Loucy (cell line): Measurements from ENCODE around the gene PARVA.

ENCODE experiments used
- H2AFZ ChIP-seq: fragments of 200-600 bp; sonication (generic); 2 replicates; pipeline ENCODE4 v1.6.0; 2016; ENCODE audit warnings: antibody characterized with exemption, mild to moderate bottlenecking, low read length, moderate library complexity
- H3F3A ChIP-seq: fragments of 200-600 bp; 2 replicates; pipeline ENCODE4 v1.6.0; 2016; ENCODE audit warnings: antibody characterized with exemption, low read depth, mild to moderate bottlenecking
- H3K27me3 ChIP-seq: fragments of 200-600 bp; sonication (generic); 2 replicates; pipeline ENCODE4 v1.6.1; 2014; ENCODE audit warnings: low read length, mild to moderate bottlenecking; ENCODE audit not compliant: insufficient read depth, poor library complexity, severe bottlenecking
- H3K36me3 ChIP-seq: fragments of 200-600 bp; sonication (generic); 2 replicates; pipeline ENCODE4 v1.6.1; 2016; ENCODE audit warnings: low read length; ENCODE audit not compliant: insufficient read depth
- H3K4me1 ChIP-seq: fragments of 200-600 bp; sonication (generic); 2 replicates; pipeline ENCODE4 v1.5.1; 2014; ENCODE audit warnings: low read length, mild to moderate bottlenecking; ENCODE audit not compliant: insufficient read depth, poor library complexity, severe bottlenecking
- H3K4me2 ChIP-seq: fragments of 200-600 bp; sonication (generic); 2 replicates; pipeline ENCODE4 v1.6.0; 2014; ENCODE audit warnings: antibody characterized with exemption, low read length, low read depth, mild to moderate bottlenecking; ENCODE audit not compliant: poor library complexity, severe bottlenecking
- H3K4me3 ChIP-seq: fragments of 200-600 bp; sonication (generic); 2 replicates; pipeline ENCODE4 v1.5.1; 2014; ENCODE audit warnings: low read length, mild to moderate bottlenecking, mixed read lengths; ENCODE audit not compliant: poor library complexity, severe bottlenecking
- H3K79me2 ChIP-seq: fragments of 200-600 bp; sonication (generic); 2 replicates; pipeline ENCODE4 v1.6.1; 2014; ENCODE audit warnings: low read length; ENCODE audit not compliant: insufficient read depth
- H3K9ac ChIP-seq: fragments of 200-600 bp; sonication (generic); 2 replicates; pipeline ENCODE4 v1.6.0; 2014; ENCODE audit warnings: mild to moderate bottlenecking, low read depth, low read length, moderate library complexity; ENCODE audit not compliant: poor library complexity, severe bottlenecking
- H3K9me2 ChIP-seq: fragments of 200-600 bp; sonication (generic); replicated peaks from 2 replicates; pipeline ENCODE4 v1.6.1; 2016; ENCODE audit warnings: low read depth, low read length, mixed read lengths
- H3K9me3 ChIP-seq: fragments of 200-600 bp; sonication (generic); 2 replicates; pipeline ENCODE4 v1.6.1; 2014; ENCODE audit warnings: mild to moderate bottlenecking, antibody characterized with exemption, low read length, low read depth; ENCODE audit not compliant: insufficient read depth
- H4K20me1 ChIP-seq: fragments of 200-600 bp; sonication (generic); 2 replicates; pipeline ENCODE4 v1.6.0; 2014; ENCODE audit warnings: antibody characterized with exemption, low read length, mild to moderate bottlenecking; ENCODE audit not compliant: insufficient read depth, poor library complexity, severe bottlenecking
- CTCF ChIP-seq: fragments of 200-600 bp; sonication (generic); conservative IDR thresholded peaks from 2 replicates; pipeline ENCODE4 v1.5.1; 2014; ENCODE audit warnings: mild to moderate bottlenecking, antibody characterized with exemption, low read length
- EZH2phosphoT487 ChIP-seq: fragments of 200-600 bp; IDR thresholded peaks from 2 replicates; pipeline ENCODE4 v1.6.1; 2018; ENCODE audit warnings: antibody characterized with exemption, mild to moderate bottlenecking, moderate library complexity, borderline replicate concordance

The PARVA gene

GRCh38 chr11:12358302-12359188, 18.8 kb upstream of the PARVA start:
- Histone ChIP-seq H3K27me3 (no peaks in the 10 kb centered on the region), H3K9me2 (no peaks in the 10 kb centered on the region), H3K4me2 (no peak overlapping the region), H3K9ac (no peak overlapping the region), H3K9me3 (no peaks in the 10 kb centered on the region), H3F3A (no peaks in the 10 kb centered on the region; the same call in 1 of the 2 replicates), H3K79me2 (no peaks in the 10 kb centered on the region), H3K4me3 (no peak overlapping the region), H4K20me1 (no peaks in the 10 kb centered on the region), H3K4me1 (peaks cover 16% of the 10 kb centered on the region), H3K36me3 (no peaks in the 10 kb centered on the region), H2AFZ (no peak overlapping the region)
- TF ChIP-seq EZH2phosphoT487 (no peak), CTCF (no peak)

GRCh38 chr11:12359761-12360160, 17.6 kb upstream of the PARVA start:
- no peaks in the 10 kb centered on the region for H3K27me3 ChIP-seq
- peaks cover 12% of the 10 kb centered on the region for H3K4me1 ChIP-seq
- H3K9ac ChIP-seq, result no peak overlapping the region
- no peaks in the 10 kb centered on the region for H3K9me3 ChIP-seq
- H3K9me2 ChIP-seq, result no peaks in the 10 kb centered on the region
- H4K20me1 ChIP-seq, result no peaks in the 10 kb centered on the region
- no peaks in the 10 kb centered on the region for H3K36me3 ChIP-seq
- H3K4me2 ChIP-seq, result no peak overlapping the region
- H2AFZ ChIP-seq, result no peak overlapping the region
- no peaks in the 10 kb centered on the region for H3K79me2 ChIP-seq
- no peak overlapping the region for H3K4me3 ChIP-seq
- no peaks in the 10 kb centered on the region; the same call in 1 of the 2 replicates for H3F3A ChIP-seq
- no peak for TF ChIP-seq CTCF

GRCh38 chr11:12361682-12362081, 15.7 kb upstream of the PARVA start:
- no peak overlapping the region for H3K4me3 ChIP-seq
- no peak for TF ChIP-seq EZH2phosphoT487
- no peak for TF ChIP-seq CTCF
- no peak overlapping the region for H3K4me2 ChIP-seq
- peaks cover 4% of the 10 kb centered on the region for H3K4me1 ChIP-seq
- no peak overlapping the region for H3K9ac ChIP-seq
- H3K9me3 ChIP-seq, result no peaks in the 10 kb centered on the region
- no peaks in the 10 kb centered on the region for H3K27me3 ChIP-seq
- H3F3A ChIP-seq, result no peaks in the 10 kb centered on the region; the same call in 1 of the 2 replicates
- H3K79me2 ChIP-seq, result no peaks in the 10 kb centered on the region
- no peak overlapping the region for H2AFZ ChIP-seq
- no peaks in the 10 kb centered on the region for H4K20me1 ChIP-seq
- no peaks in the 10 kb centered on the region for H3K9me2 ChIP-seq
- H3K36me3 ChIP-seq, result no peaks in the 10 kb centered on the region
